Astrocyte (in vitro differentiated cells and primary cell): ENCODE data around the gene XYLT1. TPM values are rescaled to one million over a fixed set of nuclear protein-coding genes. Genes with fewer than 3 reads are reported as not detected.

ENCODE experiments used
- DNase-seq: peaks from one replicate; pipeline ENCODE4 v3.0.0-alpha.2; 2010; ENCODE audit warnings: low read depth
- FAIRE-seq: peaks from 2 replicates; lab custom pipeline; 2011; peaks lifted over from hg19 to GRCh38; lab: Jason Lieb, UNC
- H2AFZ ChIP-seq: 2 replicates; pipeline ENCODE4 v1.6.0; 2012; ENCODE audit warnings: low read depth, low read length, inconsistent platforms
- H3K27ac ChIP-seq: 2 replicates; pipeline ENCODE4 v1.5.1; 2011; ENCODE audit warnings: low read depth, low read length, inconsistent platforms
- H3K27me3 ChIP-seq: 2 replicates; pipeline ENCODE4 v1.6.0; 2011; ENCODE audit warnings: low read length, inconsistent platforms; ENCODE audit not compliant: insufficient read depth
- H3K36me3 ChIP-seq: 2 replicates; pipeline ENCODE4 v1.5.1; 2011; ENCODE audit warnings: low read length, inconsistent platforms; ENCODE audit not compliant: insufficient read depth
- H3K4me1 ChIP-seq: 2 replicates; pipeline ENCODE4 v1.5.1; 2011; ENCODE audit warnings: low read length, inconsistent platforms; ENCODE audit not compliant: insufficient read depth
- H3K4me2 ChIP-seq: 2 replicates; pipeline ENCODE4 v1.6.0; 2012; ENCODE audit warnings: low read length, inconsistent platforms
- H3K4me3 ChIP-seq: 2 replicates; pipeline ENCODE4 v1.5.1; 2011; ENCODE audit warnings: low read depth, mild to moderate bottlenecking, low read length, inconsistent platforms; ENCODE audit not compliant: insufficient read depth
- H3K79me2 ChIP-seq: 2 replicates; pipeline ENCODE4 v1.6.0; 2012; ENCODE audit warnings: mild to moderate bottlenecking, low read length, inconsistent platforms; ENCODE audit not compliant: insufficient read depth
- H3K9ac ChIP-seq: 2 replicates; pipeline ENCODE4 v1.6.0; 2012; ENCODE audit warnings: mild to moderate bottlenecking, low read length, inconsistent platforms
- H3K9me3 ChIP-seq: 2 replicates; pipeline ENCODE4 v1.5.1; 2012; ENCODE audit warnings: low read depth, mild to moderate bottlenecking, low read length, inconsistent platforms; ENCODE audit not compliant: insufficient read depth
- H4K20me1 ChIP-seq: 2 replicates; pipeline ENCODE4 v1.6.0; 2012; ENCODE audit warnings: low read length, inconsistent platforms; ENCODE audit not compliant: insufficient read depth
- H3K27ac Mint-ChIP-seq: one replicate; pipeline ENCODE4 v1.8.0; 2021; ENCODE audit warnings: mild to moderate bottlenecking, mixed read lengths; ENCODE audit not compliant: unreplicated experiment
- H3K27me3 Mint-ChIP-seq: one replicate; pipeline ENCODE4 v1.8.0; 2021; ENCODE audit warnings: low read depth, mixed read lengths; ENCODE audit not compliant: unreplicated experiment
- H3K36me3 Mint-ChIP-seq: one replicate; pipeline ENCODE4 v1.8.0; 2021; ENCODE audit warnings: low read depth, mixed read lengths; ENCODE audit not compliant: unreplicated experiment
- H3K4me1 Mint-ChIP-seq: one replicate; pipeline ENCODE4 v1.8.0; 2021; ENCODE audit warnings: low read depth, mixed read lengths; ENCODE audit not compliant: unreplicated experiment
- H3K4me3 Mint-ChIP-seq: one replicate; pipeline ENCODE4 v1.8.0; 2021; ENCODE audit warnings: mild to moderate bottlenecking, moderate library complexity, mixed read lengths; ENCODE audit not compliant: unreplicated experiment
- H3K9me3 Mint-ChIP-seq: one replicate; pipeline ENCODE4 v1.8.0; 2021; ENCODE audit warnings: mild to moderate bottlenecking, mixed read lengths; ENCODE audit not compliant: unreplicated experiment
- EZH2 ChIP-seq: IDR thresholded peaks from 2 replicates; pipeline ENCODE4 v1.6.1; 2012; ENCODE audit warnings: mild to moderate bottlenecking, low read length, inconsistent platforms; ENCODE audit not compliant: insufficient read depth
- total RNA-seq: library from RNA; stranded (reverse); gene quantifications from 2 replicates; pipeline ENCODE4 v1.2.1, GENCODE V29; 2021
- TF ChIP-seq, protein P1 (sequence below): IDR thresholded peaks from 2 replicates; pipeline ENCODE4 v1.5.1; 2011; ENCODE audit warnings: low read depth, mild to moderate bottlenecking, inconsistent platforms, low read length, moderate library complexity; ENCODE audit not compliant: insufficient read depth

XYLT1 gene
- total RNA-seq, 1 donor from 2014 or later, result 22.9 TPM

DNA sequence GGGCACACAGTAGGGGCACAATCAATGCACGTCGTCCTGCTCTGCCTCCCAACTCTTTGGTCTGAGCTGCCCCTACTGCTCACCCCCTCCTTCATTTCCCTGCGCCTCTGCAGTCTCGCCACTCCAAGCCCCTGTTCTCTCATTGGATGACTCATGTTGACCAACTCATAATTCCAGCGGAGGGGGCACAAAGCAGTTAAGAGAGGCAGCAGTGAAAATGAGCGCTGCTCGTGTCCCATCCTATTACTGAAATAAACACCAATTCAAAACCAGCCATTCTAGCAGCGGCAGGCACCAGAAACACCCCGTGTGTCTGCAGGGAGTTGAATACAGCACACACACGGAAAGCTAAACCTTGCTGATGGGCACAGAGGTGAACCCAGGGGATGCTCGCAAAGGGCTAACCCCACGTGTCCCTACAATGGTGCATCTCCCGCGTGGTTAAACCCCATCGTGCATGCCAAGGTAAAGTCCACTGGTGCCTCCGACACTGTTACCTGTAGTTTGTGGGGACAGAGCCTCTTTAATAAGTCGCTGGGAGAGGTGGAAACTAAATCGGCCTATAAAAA lies 310.4 kb downstream of the XYLT1 start:
- Histone ChIP-seq H3K9me3 (no peaks in the 10 kb centered on the region), H3K36me3 (peaks cover 13% of the 10 kb centered on the region), H3K4me3 (no peak overlapping the region), H3K27me3 (no peaks in the 10 kb centered on the region), H3K4me2 (peak overlapping the region; percentile 62), H3K79me2 (no peaks in the 10 kb centered on the region), H2AFZ (no peak overlapping the region), H3K27ac (no peak overlapping the region), H3K4me1 (peaks cover 18% of the 10 kb centered on the region), H4K20me1 (peaks cover 68% of the 10 kb centered on the region), H3K9ac (no peak overlapping the region)
- peaks cover 2% of the 10 kb centered on the region for H3K9me3 Mint-ChIP-seq
- H3K4me1 Mint-ChIP-seq, result peaks cover 6% of the 10 kb centered on the region
- FAIRE-seq, result no peak
- peak; percentile 68 for DNase-seq
- H3K27ac Mint-ChIP-seq, result no peak overlapping the region
- no peak overlapping the region for H3K4me3 Mint-ChIP-seq
- H3K27me3 Mint-ChIP-seq, result no peaks in the 10 kb centered on the region
- H3K36me3 Mint-ChIP-seq, result peaks cover 13% of the 10 kb centered on the region
- TF ChIP-seq EZH2, result no peak
- TF ChIP-seq, protein P1, sequence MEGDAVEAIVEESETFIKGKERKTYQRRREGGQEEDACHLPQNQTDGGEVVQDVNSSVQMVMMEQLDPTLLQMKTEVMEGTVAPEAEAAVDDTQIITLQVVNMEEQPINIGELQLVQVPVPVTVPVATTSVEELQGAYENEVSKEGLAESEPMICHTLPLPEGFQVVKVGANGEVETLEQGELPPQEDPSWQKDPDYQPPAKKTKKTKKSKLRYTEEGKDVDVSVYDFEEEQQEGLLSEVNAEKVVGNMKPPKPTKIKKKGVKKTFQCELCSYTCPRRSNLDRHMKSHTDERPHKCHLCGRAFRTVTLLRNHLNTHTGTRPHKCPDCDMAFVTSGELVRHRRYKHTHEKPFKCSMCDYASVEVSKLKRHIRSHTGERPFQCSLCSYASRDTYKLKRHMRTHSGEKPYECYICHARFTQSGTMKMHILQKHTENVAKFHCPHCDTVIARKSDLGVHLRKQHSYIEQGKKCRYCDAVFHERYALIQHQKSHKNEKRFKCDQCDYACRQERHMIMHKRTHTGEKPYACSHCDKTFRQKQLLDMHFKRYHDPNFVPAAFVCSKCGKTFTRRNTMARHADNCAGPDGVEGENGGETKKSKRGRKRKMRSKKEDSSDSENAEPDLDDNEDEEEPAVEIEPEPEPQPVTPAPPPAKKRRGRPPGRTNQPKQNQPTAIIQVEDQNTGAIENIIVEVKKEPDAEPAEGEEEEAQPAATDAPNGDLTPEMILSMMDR, result no peak

DNA sequence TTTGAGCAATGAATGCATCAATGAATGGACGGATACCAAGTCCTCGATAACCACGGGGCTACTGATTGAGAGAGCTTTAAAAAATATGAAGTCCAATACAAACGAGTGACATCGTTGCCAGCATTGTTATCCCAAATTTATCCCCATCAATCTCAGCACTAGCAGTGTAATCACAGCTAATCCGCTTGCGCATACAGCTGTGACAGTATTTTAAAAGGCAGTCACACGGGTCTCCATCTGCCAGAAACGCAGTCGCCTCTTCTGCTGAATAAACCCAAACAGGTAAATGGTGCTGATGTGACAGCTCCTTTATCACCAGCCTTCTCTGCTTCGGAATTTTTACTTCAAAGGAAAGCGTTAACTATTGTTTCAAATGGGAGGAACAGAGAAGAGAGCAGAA lies 311.1 kb downstream of the XYLT1 start:
- Histone ChIP-seq H3K27ac (no peak overlapping the region), H3K4me3 (no peak overlapping the region), H3K4me2 (no peak overlapping the region), H3K79me2 (no peaks in the 10 kb centered on the region), H3K36me3 (peaks cover 13% of the 10 kb centered on the region), H3K4me1 (peaks cover 18% of the 10 kb centered on the region), H3K9me3 (no peaks in the 10 kb centered on the region), H3K27me3 (no peaks in the 10 kb centered on the region), H4K20me1 (peaks cover 74% of the 10 kb centered on the region), H2AFZ (no peak overlapping the region), H3K9ac (no peak overlapping the region)
- H3K27ac Mint-ChIP-seq, result no peak overlapping the region
- DNase-seq (no peak), FAIRE-seq (no peak)
- H3K27me3 Mint-ChIP-seq, result no peaks in the 10 kb centered on the region
- no peak overlapping the region for H3K4me3 Mint-ChIP-seq
- H3K9me3 Mint-ChIP-seq, result peaks cover 2% of the 10 kb centered on the region
- peaks cover 13% of the 10 kb centered on the region for H3K36me3 Mint-ChIP-seq
- peaks cover 6% of the 10 kb centered on the region for H3K4me1 Mint-ChIP-seq
- TF ChIP-seq, protein P1, result no peak
- no peak for TF ChIP-seq EZH2

DNA sequence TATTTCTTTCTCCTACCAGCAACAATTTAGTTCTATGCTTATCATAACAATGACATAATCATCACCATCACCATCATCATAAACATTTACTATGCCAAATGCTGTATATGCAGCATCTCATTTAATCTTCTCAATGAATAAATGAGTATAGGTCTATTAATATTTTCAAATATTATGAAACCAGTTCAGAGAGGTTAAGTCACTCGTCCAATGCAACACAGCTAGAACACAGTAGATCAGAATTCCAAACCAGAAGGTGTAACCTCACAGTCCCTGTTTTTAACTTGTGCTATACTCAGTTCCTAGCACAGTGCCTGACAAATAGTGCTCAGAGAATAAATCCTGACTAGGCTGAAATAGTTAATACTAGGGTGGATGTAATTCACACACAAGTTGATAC lies 314.8 kb downstream of the XYLT1 start:
- H3K36me3 Mint-ChIP-seq, result peaks cover 8% of the 10 kb centered on the region
- H3K27me3 Mint-ChIP-seq, result no peaks in the 10 kb centered on the region
- no peak overlapping the region for H3K4me3 ChIP-seq
- H3K9ac ChIP-seq, result no peak overlapping the region
- DNase-seq (no peak), FAIRE-seq (no peak)
- H2AFZ ChIP-seq, result no peak overlapping the region
- H3K36me3 ChIP-seq, result peaks cover 11% of the 10 kb centered on the region
- H3K4me1 ChIP-seq, result peaks cover 11% of the 10 kb centered on the region
- H3K9me3 Mint-ChIP-seq, result peaks cover 2% of the 10 kb centered on the region
- H3K27ac Mint-ChIP-seq, result no peak overlapping the region
- no peaks in the 10 kb centered on the region for H3K9me3 ChIP-seq
- TF ChIP-seq, protein P1, result no peak
- no peak for TF ChIP-seq EZH2
- no peaks in the 10 kb centered on the region for H3K27me3 ChIP-seq
- no peak overlapping the region for H3K4me2 ChIP-seq
- H3K27ac ChIP-seq, result no peak overlapping the region
- H4K20me1 ChIP-seq, result peaks cover 85% of the 10 kb centered on the region
- no peaks in the 10 kb centered on the region for H3K79me2 ChIP-seq
- H3K4me1 Mint-ChIP-seq, result peaks cover 3% of the 10 kb centered on the region
- no peak overlapping the region for H3K4me3 Mint-ChIP-seq
